Measurements from ENCODE around the gene RPTOR.
"Not testable (repeated sequence)": the region's sequence is repeated elsewhere in the genome, so short reads cannot be mapped to it uniquely, and the experiment has no call there.

DNA sequence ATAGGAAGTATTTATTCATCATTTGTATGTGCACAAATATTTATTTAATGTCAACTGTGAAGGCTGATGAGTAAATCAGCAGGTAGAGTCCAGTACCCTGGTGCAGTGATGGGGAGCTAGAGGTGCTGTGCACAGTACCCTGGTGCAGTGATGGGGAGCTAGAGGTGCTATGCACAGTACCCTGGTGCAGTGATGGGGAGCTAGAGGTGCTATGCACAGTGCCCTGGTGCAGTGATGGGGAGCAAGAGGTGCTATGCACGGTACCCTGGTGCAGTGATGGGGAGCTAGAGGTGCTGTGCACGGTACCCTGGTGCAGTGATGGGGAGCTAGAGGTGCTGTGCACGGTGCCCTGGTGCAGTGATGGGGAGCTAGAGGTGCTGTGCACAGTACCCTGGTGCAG is 154.6 kb downstream of the RPTOR start:
- TF ChIP-seq, protein P1, sequence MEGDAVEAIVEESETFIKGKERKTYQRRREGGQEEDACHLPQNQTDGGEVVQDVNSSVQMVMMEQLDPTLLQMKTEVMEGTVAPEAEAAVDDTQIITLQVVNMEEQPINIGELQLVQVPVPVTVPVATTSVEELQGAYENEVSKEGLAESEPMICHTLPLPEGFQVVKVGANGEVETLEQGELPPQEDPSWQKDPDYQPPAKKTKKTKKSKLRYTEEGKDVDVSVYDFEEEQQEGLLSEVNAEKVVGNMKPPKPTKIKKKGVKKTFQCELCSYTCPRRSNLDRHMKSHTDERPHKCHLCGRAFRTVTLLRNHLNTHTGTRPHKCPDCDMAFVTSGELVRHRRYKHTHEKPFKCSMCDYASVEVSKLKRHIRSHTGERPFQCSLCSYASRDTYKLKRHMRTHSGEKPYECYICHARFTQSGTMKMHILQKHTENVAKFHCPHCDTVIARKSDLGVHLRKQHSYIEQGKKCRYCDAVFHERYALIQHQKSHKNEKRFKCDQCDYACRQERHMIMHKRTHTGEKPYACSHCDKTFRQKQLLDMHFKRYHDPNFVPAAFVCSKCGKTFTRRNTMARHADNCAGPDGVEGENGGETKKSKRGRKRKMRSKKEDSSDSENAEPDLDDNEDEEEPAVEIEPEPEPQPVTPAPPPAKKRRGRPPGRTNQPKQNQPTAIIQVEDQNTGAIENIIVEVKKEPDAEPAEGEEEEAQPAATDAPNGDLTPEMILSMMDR (conservative IDR thresholded peaks at IDR 0.05; ENCODE audit: low read depth, low read length): not testable (repeated sequence)
- TF ChIP-seq EZH2phosphoT487 (IDR thresholded peaks at IDR 0.05; ENCODE audit: borderline replicate concordance, low read length); EZH2 (IDR thresholded peaks at IDR 0.05; ENCODE audit: low read length, unreplicated experiment): not testable (repeated sequence)
